ENCODE measurements around the gene NBR1.
"Not testable (repeated sequence)": the region's sequence is repeated elsewhere in the genome, so short reads cannot be mapped to it uniquely, and the experiment has no call there.

DNA sequence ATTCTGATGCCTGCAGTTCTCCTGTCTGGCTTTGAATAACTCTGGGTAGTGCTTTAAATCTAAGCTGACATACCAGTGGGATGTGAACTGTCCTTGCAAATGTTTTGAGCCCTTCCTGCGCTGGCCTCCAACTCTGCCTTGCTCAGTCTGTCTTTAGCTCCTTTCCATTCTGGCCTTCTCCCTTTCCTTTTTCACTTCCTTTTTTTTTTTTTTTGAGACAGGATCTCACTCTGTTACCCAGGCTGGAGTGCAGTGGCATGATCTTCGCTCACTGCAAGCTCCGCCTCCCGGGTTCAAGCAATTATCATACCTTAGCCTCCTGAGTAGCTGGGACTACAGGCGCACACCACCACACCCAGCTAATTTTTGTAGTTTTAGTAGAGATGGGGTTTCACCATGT is 37.6 kb upstream of the NBR1 start:
- TF ChIP-seq POLR2A (IDR thresholded peaks at IDR 0.05; ENCODE audit: low read length); GATA1 (IDR thresholded peaks at IDR 0.05; ENCODE audit: low read depth, low read length): not testable (repeated sequence)

All from erythroblast (primary cell).